ENCODE results near the gene SLC30A1. TPM values are rescaled to one million over a fixed set of nuclear protein-coding genes. Genes with fewer than 3 reads are reported as not detected.

The SLC30A1 gene
- total RNA-seq, 1 donor, result 30.9 TPM

DNA sequence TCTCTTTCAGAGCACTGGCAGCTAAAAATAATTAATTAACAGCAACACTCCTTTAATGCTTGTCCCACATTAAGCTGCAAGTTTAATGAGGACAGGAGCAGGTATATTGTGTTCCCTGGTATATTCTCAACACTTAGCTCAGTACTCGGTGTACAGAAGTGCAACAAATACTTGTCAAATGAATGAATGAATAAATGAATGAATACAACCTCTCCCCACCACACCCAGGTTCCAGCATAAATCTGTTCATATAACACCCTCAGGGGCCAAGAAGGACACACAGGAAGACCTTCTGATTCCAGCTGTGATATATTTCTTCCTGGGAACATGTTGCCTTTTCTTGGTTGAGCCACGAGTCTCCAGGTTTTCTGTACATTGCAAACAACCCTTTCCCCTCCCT lies 48.9 kb downstream of the SLC30A1 start:
- Histone ChIP-seq H3K9me3 (ENCODE audit: low read depth, low read length) (no peaks in the 10 kb centered on the region), H3K4me1 (ENCODE audit: insufficient read depth, low read length) (no peaks in the 10 kb centered on the region), H3K27me3 (ENCODE audit: insufficient read depth, low read length) (no peaks in the 10 kb centered on the region), H3K4me3 (ENCODE audit: low read length) (no peak overlapping the region)

DNA sequence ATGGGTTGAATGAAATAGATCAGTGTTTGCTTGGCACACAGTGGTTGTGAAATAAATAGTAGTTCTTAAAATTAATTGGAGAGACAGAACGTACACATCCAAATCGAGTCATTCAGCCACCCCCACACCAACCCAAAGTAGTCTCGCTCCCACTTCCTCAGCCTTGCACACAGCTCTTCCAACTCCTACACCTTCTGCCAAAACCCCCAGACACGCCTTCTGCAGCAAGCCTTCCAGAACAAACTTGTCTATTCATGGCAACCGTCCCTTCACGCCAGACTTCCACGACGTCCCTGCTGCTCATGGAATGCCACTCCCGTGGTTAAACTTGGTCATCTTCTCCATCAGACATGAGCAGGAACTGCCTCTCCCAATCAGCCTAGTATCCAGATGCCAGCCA lies 49.5 kb downstream of the SLC30A1 start:
- Histone ChIP-seq H3K4me1 (ENCODE audit: insufficient read depth, low read length) (no peaks in the 10 kb centered on the region), H3K27me3 (ENCODE audit: insufficient read depth, low read length) (no peaks in the 10 kb centered on the region), H3K9me3 (ENCODE audit: low read depth, low read length) (no peaks in the 10 kb centered on the region), H3K4me3 (ENCODE audit: low read length) (no peak overlapping the region)

DNA sequence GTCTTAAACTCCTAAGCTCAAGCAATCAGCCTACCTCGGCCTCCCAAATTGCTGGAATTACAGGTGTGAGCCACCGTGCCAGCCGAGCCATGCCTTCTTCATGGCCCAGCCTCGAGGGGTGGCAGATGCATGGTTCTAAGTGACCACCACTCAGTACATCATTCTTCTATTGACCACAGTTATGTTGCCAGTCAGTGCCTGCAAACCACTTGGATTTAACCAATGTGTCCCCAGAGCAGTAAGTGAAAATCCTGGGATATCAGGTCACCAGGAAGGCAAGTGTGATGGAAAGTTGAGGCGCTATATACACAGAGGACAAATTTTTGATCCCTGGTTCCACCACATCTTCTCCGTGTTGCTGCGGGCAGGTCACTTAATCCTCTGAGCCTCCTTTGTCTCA lies 50.0 kb downstream of the SLC30A1 start:
- Histone ChIP-seq H3K9me3 (ENCODE audit: low read depth, low read length) (no peaks in the 10 kb centered on the region), H3K27me3 (ENCODE audit: insufficient read depth, low read length) (no peaks in the 10 kb centered on the region), H3K4me3 (ENCODE audit: low read length) (no peak overlapping the region), H3K4me1 (ENCODE audit: insufficient read depth, low read length) (no peaks in the 10 kb centered on the region)

DNA sequence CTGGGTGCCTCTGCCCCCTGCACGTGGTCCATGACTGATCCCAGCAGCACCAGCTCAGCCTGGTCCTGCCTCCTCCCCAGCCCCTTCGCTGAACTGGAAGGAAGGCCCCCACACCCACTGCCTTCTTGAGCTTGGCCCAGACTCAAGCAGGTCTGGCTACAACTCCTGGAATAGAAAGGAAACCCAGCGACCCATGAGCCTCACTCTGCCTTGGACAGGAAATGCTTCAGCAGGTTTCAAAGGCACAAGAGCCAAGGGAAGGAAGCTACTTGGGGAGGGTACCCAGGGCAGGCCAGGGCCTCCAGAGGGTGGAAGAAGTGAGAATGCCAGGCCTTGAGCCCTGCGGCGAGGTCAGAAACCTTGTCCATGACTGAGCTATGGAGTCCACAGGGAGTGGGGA lies 51.1 kb downstream of the SLC30A1 start:
- Histone ChIP-seq H3K27me3 (ENCODE audit: insufficient read depth, low read length) (no peaks in the 10 kb centered on the region), H3K9me3 (ENCODE audit: low read depth, low read length) (no peaks in the 10 kb centered on the region), H3K4me1 (ENCODE audit: insufficient read depth, low read length) (no peaks in the 10 kb centered on the region), H3K4me3 (ENCODE audit: low read length) (no peak overlapping the region)

DNA sequence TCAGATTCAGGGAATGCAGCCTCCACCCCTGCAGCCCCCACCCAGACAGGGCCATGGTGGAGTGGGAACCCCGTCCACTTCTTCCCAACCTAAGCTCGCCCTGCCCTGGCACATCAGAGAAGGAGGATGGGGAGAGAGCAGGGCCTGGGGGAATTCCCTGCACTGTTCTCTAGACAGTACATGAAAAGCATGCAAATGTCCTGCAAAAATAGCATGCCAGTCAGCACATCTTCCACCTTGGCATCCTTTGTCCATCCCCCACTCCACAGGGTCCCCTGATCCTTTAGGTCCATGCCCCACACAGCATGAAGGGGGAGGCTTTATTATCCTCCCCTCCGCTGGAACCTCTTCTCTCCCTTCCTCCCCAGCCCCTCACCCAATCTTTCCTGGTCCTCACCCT lies 52.0 kb downstream of the SLC30A1 start:
- Histone ChIP-seq H3K4me1 (ENCODE audit: insufficient read depth, low read length) (no peaks in the 10 kb centered on the region), H3K27me3 (ENCODE audit: insufficient read depth, low read length) (no peaks in the 10 kb centered on the region), H3K4me3 (ENCODE audit: low read length) (no peak overlapping the region), H3K9me3 (ENCODE audit: low read depth, low read length) (no peaks in the 10 kb centered on the region)

DNA sequence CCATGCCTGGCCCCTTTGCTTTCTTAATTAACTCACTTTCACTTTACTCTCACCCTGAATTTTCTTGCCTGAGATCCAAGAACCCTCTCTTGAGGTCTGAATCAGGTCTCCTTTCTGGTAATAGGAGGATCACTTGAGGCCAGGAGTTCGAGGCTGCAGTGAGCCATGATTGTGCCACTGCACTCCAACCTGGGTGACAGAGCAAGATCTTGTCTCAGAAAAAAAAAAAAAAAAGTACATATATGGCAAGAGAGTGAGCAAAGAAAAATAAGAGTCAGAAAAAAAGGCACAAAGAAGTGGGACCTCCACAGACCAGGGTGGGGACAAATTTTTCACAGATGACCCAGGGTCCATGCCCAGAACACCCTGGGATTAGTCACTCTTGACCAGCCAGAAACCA lies 52.9 kb downstream of the SLC30A1 start:
- Histone ChIP-seq H3K27me3 (ENCODE audit: insufficient read depth, low read length) (no peaks in the 10 kb centered on the region), H3K4me1 (ENCODE audit: insufficient read depth, low read length) (no peaks in the 10 kb centered on the region), H3K4me3 (ENCODE audit: low read length) (no peak overlapping the region), H3K9me3 (ENCODE audit: low read depth, low read length) (no peaks in the 10 kb centered on the region)

DNA sequence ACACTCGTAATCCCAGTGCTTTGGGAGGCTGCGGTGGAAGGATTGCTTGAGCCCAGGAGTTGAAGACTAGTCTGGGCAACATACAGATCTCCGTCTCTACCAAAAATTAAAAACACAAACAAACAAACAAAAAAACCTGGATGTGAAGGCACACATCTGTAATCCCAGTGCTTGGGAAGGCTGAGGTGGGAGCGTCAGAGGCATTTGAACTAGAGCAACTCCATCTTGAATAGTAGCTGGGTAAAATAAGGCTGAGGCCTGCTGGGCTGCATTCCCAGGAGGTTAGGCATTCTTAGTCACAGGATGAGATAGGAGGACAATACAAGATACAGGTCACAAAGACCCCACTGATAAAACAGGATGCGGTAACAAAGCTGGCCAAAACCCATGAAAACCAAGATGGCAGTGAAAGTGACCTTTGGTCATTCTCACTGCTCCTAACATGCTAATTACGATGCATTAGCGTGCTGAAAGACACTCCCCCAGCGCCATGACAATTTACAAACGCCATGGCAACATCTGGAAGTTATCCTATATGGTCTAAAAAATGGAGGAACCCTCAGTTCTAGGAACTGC lies 53.8 kb downstream of the SLC30A1 start:
- H3K9me3 ChIP-seq (ENCODE audit: low read depth, low read length), result no peaks in the 10 kb centered on the region
- no peak overlapping the region for H3K4me3 ChIP-seq (ENCODE audit: low read length)
- H3K4me1 ChIP-seq (ENCODE audit: insufficient read depth, low read length), result no peaks in the 10 kb centered on the region
- H3K27me3 ChIP-seq (ENCODE audit: insufficient read depth, low read length), result no peaks in the 10 kb centered on the region

DNA sequence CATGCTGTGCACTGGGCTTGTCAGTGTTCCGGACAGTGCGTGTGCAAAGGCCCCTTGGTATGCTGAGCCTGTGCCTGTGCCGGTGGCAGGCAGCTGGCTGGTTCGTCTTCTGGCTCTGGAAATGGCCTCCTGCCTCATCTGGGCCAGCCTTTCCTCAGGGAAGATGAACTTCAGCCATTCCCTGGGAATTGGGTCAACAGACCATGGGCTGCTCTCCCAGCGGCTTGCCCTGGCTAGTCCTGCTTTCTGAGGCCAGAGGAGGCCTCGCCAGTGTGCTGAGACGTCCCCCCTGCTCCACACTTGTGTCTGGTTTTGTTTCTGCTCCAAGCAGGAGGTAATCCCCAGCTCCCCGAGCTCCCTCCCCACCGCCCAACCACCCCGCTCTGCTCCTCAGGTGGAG lies 54.4 kb downstream of the SLC30A1 start:
- no peaks in the 10 kb centered on the region for H3K9me3 ChIP-seq (ENCODE audit: low read depth, low read length)
- H3K4me3 ChIP-seq (ENCODE audit: low read length), result no peak overlapping the region
- peaks cover under 1% of the 10 kb centered on the region for H3K4me1 ChIP-seq (ENCODE audit: insufficient read depth, low read length)
- H3K27me3 ChIP-seq (ENCODE audit: insufficient read depth, low read length), result no peaks in the 10 kb centered on the region

DNA sequence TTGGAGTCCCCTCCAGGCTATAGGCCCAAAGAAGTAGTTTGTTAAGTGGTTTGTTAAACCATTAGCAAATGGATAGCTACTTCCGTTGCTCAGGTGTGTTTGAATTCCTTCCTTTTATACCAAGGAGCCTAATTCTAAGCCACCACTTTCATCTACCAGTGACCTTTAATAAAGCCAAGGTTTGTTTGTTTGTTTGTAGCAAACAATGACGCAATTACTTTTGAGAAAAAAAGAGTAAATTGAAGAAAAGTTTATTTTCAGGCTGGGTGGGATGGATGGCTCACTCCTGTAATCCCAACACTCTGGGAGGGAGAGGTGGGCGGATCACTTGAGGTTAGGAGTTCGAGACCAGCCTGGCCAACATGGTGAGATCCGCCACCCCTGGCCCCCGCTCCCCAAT lies 56.2 kb downstream of the SLC30A1 start:
- no peak overlapping the region for H3K4me3 ChIP-seq (ENCODE audit: low read length)

More for the DNA sequence above, 56.2 kb downstream of the SLC30A1 start:
- Histone ChIP-seq H3K4me1 (ENCODE audit: insufficient read depth, low read length) (peaks cover 13% of the 10 kb centered on the region), H3K27me3 (ENCODE audit: insufficient read depth, low read length) (no peaks in the 10 kb centered on the region), H3K9me3 (ENCODE audit: low read depth, low read length) (no peaks in the 10 kb centered on the region)

Other genes with a start within 250 kb of the SLC30A1 start
- under 0.01 TPM for gene RD3, start 87.0 kb downstream of the SLC30A1 start, total RNA-seq
- 0.52 TPM for gene NEK2, start 96.5 kb upstream of the SLC30A1 start, total RNA-seq

All from mononuclear cell (primary cell).